PFSK-1 (cell line): ENCODE data around the gene IKZF1.

Source experiments
- POLR2AphosphoS5 ChIP-seq: IDR thresholded peaks from 2 replicates; pipeline ENCODE4 v1.6.1; 2012; ENCODE audit warnings: low read depth, mild to moderate bottlenecking, control low read depth, low read length, moderate library complexity
- REST ChIP-seq, 2 experiments: IDR thresholded peaks; 2 replicates each; pipeline versions ENCODE4 v1.6.1 to v1.8.0; 2011 to 2012; ENCODE audit warnings: low read depth in 2 of 2, low read length in 2 of 2, control low read depth in 1 of 2, inconsistent platforms in 1 of 2, mild to moderate bottlenecking in 1 of 2, moderate library complexity in 1 of 2; ENCODE audit not compliant: insufficient read depth in 1 of 2
- TAF1 ChIP-seq: IDR thresholded peaks from 2 replicates; pipeline ENCODE4 v1.6.1; 2012; ENCODE audit warnings: low read length, control low read depth, borderline replicate concordance; ENCODE audit not compliant: insufficient read depth

- no peak for TF ChIP-seq TAF1
- no peak for TF ChIP-seq POLR2AphosphoS5
- no peak for TF ChIP-seq REST (IDR thresholded peaks at IDR 0.05; ENCODE audit: insufficient read depth in 1 of 2, low read depth in 2 of 2, low read length in 2 of 2)
Observed at GRCh38 chr7:50426280-50427045, 121.9 kb downstream of the IKZF1 start.
